Stimulated activated CD8-positive, alpha-beta memory T cell treated with anti-CD3 and anti-CD28 coated beads, Interleukin-7, amount 100 ng/mL, for 1 hour (primary cell): ENCODE measurements around the gene GALNT10.
"Not testable (repeated sequence)": the region's sequence is repeated elsewhere in the genome, so short reads cannot be mapped to it uniquely, and the experiment has no call there.

Experiments used
- DNase-seq, 2 donors: peaks; one replicate each; pipeline ENCODE4 v3.0.0-alpha.2; 2020; ENCODE audit warnings: low read depth in 2 of 2

GALNT10 gene

DNA sequence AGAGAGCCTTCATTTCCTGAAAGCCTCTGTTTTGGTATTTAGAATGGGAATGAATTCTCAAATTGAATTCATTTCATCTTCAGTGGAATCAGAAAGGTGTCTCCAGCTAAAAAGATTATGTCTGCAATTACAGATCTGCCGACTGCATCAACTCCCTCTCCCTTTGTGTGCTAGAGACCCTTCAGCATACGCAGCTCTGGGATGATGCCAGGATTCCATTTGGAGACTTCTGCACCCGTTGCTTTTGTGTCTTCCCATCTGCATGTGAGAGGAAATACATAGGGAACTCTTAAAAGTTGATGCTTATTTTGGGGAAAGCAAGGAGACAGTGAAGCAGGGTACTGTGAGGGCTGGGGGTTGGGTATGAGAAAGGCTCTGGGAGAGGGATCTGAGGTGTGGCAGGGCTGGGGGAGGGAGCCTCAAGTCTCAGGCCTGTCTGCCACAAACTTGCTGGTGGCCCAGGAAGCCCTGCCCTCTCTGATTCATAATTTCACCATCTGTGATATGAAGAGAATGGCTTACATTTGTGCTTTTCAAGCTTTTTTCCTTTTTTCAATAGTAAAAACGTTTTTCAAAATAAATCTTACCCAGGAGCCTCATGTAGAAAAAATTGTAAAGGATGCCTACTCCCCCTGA lies 165.6 kb downstream of the GALNT10 start:
- no peak for DNase-seq

DNA sequence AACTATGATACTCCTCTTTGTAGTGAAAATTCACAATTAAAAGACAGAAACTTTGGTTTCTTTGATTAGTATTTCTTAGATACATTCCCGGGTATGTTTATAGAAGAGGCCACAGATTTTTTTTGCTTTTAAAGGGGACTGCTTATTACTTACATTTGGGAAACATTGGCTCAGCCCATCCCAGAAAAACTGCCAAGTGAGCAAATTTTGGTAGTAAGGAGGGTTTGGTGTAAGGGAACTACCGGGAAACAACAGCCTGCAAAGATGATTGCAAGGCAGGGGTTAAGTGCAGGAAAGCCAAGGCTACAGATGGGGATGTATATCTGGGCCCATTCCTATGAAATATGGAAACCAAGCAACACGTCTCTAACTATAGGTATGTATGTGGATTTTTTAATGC lies 166.4 kb downstream of the GALNT10 start:
- DNase-seq = no peak

- DNase-seq = no peak
Measured at GRCh38 chr5:154358516-154359220, 168.1 kb downstream of the GALNT10 start.

DNA sequence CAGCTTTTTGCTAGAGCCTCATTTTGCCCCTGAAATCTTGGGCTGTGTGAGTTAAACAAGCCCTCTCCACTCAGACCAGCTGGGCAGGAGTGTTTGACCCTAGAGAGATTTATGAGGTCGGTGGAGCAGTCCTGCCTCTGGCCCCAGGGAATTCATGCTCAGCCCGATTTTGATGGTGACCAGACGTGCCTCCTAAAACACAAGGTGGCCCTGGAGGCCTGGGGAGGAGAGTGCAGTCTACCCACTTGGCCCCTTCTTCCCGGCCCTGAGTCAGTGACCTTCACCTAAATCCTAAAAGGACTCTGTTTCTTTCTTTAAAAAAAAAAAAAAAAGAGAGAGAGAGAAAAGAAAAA lies 168.7 kb downstream of the GALNT10 start:
- DNase-seq = no peak

DNA sequence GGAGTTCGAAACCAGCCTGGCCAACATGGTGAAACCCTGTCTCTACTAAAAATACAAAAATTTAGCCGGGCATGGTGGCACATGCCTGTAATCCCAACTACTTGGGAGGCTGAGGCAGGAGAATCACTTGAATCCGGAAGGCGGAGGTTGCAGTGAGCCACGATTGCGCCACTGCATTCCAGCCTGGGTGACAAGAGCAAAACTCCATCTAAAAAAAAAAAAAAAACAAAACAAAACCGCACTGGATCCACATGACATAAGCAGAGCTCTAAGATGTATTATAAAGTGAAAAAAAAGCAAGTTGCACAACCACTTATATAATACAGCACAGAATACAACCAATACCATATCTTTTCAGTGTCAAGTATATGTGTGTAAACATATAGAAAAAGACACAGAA lies 169.7 kb downstream of the GALNT10 start:
- DNase-seq = not testable (repeated sequence)

DNA sequence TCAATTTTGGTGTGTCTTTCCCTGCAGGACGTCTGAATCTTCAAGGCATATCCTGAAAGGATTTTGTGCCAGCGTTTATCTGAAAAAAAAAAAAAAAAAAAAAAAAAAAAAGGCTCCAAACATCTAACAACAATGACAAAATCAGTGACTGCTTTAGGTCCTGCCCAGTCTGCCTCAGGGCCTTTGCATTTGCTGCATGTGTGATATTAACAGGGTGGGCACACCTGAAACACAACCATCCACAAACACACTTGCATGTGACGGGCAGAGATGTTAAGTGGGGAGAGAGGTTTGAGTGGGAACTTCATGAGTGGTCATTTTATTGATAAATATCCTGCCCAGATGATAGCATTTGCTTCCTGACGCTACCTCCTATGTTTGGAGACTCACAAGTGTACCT lies 172.9 kb downstream of the GALNT10 start:
- no peak for DNase-seq

GRCh38 chr5:154364771-154365170 lies 174.2 kb downstream of the GALNT10 start:
- DNase-seq = no peak

DNA sequence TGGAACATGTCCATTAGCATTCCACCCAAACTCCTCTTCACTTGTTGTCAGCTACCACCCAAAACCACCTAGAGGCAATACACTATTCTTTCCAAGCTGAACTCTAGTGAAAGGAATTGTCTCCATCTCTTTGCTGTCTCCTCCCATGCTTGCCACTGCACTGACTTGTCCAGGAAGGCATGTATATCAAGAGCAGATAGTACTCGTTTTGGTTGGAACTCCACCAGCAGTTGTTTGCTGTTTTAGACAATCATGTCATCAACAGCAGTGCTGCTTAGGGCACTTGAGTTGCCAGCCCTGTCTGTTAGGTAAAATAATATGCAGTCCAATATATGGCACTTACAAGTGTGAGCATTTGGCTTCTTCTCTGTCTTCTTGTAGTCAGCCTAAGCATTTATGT lies 175.3 kb downstream of the GALNT10 start:
- DNase-seq = no peak

GRCh38 chr5:154366353-154366752 lies 175.8 kb downstream of the GALNT10 start:
- no peak for DNase-seq

DNA sequence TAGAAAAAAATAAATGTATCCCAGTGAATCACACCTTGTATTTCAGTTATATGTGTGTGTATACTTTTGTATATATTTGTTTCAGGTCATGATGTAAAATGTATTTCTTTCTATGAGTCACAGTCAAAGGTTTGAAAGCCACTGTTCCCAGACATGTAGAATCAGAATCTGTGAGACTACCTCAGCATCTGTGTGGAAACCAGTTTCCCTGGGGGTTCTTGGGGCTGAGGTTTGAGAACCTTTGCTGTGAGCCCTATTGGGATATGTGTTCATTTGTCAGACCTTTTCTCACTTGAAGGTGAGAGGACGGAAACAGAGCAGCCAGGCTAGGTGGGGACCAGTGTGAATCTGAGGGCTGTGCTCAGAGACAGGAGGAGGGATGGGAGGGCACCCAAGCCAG lies 176.6 kb downstream of the GALNT10 start:
- DNase-seq = no peak

GRCh38 chr5:154368041-154368800 lies 177.7 kb downstream of the GALNT10 start:
- DNase-seq = no peak

DNA sequence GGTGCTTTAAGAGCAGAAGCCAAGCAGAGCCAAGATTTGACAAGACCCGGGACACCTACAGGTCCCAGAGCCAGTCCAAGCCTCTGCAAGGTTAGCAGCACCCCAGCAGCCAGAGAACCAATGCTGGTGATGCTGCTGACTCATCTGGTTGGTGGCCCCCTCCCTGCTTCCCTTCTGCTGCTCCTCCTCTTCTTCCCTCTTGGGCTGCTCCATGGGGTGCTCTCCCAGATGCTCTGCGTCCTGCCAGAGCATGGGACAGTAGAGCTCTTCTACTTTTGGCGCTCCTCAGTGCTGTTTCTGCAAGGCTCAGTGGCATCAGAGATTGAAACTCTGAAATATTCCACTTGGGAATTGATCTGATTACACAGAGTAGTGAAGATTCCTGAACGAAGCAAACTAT lies 179.1 kb downstream of the GALNT10 start:
- no peak for DNase-seq

- no peak for DNase-seq
Measured at GRCh38 chr5:154370119-154370518, 179.6 kb downstream of the GALNT10 start.

- no peak for DNase-seq
Measured at GRCh38 chr5:154370813-154371212, 180.3 kb downstream of the GALNT10 start.

DNA sequence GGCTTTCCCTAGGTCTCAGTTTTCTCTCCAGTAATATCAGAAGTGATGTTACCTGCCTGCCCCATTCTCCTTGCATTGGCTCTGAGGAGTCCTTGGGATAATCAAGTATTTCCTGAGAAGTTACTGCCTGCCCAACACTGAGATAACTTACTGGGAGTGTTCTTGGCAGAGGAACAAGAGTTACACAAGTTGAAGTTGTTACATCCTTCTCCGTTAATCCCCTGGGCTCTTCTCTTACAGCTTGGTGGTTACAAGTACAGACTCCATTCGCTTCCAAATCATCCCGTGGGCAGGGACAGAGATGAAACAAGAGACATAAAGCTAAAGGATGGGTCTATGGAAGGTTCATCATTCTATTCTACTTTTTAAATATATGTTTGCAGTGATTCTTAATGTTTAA lies 181.2 kb downstream of the GALNT10 start:
- no peak for DNase-seq

DNA sequence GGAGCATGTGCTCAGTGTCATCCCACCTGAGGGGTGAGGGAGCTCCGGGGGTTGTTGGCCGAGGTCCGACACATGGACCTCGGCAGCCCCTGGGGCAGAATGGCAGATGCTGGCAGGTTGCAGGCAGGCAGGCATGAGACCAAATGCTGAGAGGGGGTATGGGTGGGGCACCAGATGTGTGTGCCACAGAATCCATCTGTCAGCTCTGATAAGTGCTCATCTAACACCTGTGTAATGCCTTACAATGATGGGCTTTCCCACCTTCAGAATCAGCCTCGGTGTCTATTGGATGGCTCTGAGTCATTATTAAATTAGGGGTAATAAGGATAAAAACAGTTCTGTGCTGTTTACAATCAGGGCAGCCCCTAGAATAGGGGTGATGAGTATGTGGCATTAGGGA lies 182.1 kb downstream of the GALNT10 start:
- DNase-seq = no peak

GRCh38 chr5:154373326-154373725 lies 182.8 kb downstream of the GALNT10 start:
- no peak for DNase-seq

GRCh38 chr5:154373729-154374179 lies 183.2 kb downstream of the GALNT10 start:
- no peak for DNase-seq

GRCh38 chr5:154374264-154374663 lies 183.7 kb downstream of the GALNT10 start:
- no peak for DNase-seq

GRCh38 chr5:154375329-154376008 lies 184.9 kb downstream of the GALNT10 start:
- no peak for DNase-seq

DNA sequence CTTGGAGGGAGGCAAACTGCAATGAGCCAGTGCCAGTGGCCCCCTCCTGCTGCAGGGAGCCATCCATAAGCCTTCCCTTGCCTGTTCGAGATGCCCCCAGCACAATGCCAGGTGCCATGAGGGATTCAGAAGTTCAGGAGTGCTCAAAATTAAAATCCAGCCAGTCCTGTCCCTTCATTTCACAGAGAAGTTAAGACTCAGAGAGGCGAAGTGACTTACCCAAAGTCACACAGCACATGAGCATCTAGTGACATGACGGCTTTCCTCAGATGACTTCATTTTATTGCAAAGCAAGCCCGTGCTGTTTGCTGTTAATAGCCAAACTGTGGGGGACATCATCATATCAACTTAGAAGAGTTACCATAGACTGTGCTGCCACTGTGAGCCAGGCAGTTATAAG lies 185.9 kb downstream of the GALNT10 start:
- DNase-seq = no peak

DNA sequence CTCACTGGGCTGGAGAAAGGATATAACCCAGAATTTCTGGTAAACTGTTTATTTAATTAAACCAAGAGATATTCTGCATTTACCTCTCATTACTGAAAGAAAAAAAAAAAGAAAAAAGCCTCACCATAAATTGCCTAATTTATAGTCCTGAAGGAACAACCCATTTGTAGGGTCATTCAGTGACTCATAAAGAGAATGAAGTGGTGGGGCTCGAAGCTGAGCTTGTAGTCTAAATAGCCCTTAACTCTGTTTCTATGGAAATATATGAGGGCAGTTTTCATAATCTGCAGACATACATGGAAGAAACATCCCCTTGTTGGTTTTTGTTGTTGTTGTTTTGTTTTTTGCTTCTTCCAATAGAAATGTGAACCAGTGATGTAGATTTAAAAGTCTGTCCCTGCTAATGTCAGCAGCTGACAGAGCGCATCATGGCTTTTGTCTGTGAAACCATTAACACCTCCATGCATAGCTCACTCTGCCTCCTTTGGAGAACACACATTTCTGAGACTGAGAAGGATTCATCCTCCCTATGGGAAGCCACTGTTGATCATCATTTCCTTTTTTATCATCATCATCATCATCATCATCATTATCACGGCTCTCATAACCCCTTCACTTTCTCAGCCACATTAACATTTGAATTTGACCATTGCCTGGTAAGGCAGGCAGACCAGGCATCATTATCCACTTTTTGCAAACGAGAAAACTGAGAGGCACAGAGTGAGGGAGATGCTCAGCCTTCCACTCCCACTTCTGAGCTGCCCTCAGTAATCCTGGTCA lies 187.4 kb downstream of the GALNT10 start:
- DNase-seq = no peak
